Vagina (tissue), 2 donors: ENCODE results near the gene C11orf52.

ENCODE experiments used
- POLR2AphosphoS5 ChIP-seq, 2 donors: sonication (generic); formaldehyde crosslinking; IDR thresholded peaks; one replicate each; pipeline ENCODE4 v1.9.0; 2017; ENCODE audit warnings: antibody characterized with exemption in 2 of 2, mild to moderate bottlenecking in 2 of 2, low read depth in 1 of 2; ENCODE audit not compliant: insufficient read depth in 1 of 2
- TF ChIP-seq, protein P1 (sequence below), 3 experiments: fragments of 450-650 bp in 2 of 3; fragments of 200-600 bp in 1 of 3; sonication (generic) in 1 of 3; IDR thresholded peaks; one replicate each; pipeline ENCODE4 v1.5.1; 2017 to 2019; ENCODE audit warnings: antibody characterized with exemption in 3 of 3, mild to moderate bottlenecking in 2 of 3, moderate library complexity in 2 of 3

DNA sequence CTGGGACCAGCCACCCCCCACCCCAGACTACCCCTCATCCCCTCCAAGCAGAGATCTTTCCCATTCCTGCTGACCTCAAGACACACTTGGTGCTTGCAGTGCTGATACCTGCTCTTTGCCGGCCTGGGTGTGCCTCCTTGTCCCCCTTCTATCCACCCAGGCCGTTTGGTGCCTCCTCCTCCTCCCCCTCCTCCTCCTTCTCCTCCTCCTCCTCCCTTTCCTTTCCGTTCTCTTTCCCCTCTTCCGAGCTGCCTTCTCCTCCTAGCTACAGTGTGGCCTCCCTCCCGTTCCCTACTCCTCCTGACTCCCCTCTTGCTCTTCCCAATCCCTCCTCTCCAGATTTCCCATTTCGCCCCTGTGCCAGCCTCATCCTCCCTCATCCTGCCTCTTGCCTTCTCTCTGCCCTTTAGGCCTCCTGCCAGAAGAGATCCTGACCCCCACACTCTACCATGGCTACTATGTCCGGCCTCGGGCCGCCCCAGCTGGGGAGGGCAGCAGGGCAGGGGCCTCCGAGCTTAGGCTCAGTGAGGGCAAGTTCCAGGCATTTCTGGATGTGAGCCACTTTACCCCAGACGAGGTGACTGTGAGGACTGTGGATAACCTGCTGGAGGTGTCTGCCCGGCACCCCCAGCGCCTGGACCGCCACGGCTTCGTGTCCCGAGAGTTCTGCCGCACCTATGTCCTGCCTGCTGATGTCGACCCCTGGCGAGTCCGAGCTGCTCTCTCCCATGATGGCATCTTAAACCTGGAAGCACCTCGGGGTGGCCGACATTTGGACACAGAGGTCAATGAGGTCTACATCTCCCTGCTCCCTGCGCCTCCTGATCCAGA lies 5.5 kb upstream of the C11orf52 start:
- TF ChIP-seq POLR2AphosphoS5 (IDR thresholded peaks at IDR 0.05; ENCODE audit: insufficient read depth in 1 of 2, low read depth in 1 of 2), result peak in 1 of 2 donors; percentile 52
- TF ChIP-seq, protein P1, sequence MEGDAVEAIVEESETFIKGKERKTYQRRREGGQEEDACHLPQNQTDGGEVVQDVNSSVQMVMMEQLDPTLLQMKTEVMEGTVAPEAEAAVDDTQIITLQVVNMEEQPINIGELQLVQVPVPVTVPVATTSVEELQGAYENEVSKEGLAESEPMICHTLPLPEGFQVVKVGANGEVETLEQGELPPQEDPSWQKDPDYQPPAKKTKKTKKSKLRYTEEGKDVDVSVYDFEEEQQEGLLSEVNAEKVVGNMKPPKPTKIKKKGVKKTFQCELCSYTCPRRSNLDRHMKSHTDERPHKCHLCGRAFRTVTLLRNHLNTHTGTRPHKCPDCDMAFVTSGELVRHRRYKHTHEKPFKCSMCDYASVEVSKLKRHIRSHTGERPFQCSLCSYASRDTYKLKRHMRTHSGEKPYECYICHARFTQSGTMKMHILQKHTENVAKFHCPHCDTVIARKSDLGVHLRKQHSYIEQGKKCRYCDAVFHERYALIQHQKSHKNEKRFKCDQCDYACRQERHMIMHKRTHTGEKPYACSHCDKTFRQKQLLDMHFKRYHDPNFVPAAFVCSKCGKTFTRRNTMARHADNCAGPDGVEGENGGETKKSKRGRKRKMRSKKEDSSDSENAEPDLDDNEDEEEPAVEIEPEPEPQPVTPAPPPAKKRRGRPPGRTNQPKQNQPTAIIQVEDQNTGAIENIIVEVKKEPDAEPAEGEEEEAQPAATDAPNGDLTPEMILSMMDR (IDR thresholded peaks at IDR 0.05), result no peak
